Progenitor cell of endocrine pancreas (in vitro differentiated cells): ENCODE results near the gene SFXN3. TPM values are rescaled to one million over a fixed set of nuclear protein-coding genes. Genes with fewer than 3 reads are reported as not detected.

Source experiments
- DNase-seq: peaks from one replicate; pipeline ENCODE4 v3.0.0; 2021; ENCODE audit warnings: low spot score; ENCODE audit not compliant: unreplicated experiment
- H3K27ac Mint-ChIP-seq: 2 replicates; pipeline ENCODE4 v1.8.0; 2021; ENCODE audit warnings: mild to moderate bottlenecking, moderate library complexity, mixed read lengths
- H3K27me3 Mint-ChIP-seq: 2 replicates; pipeline ENCODE4 v1.8.0; 2021; ENCODE audit warnings: mixed read lengths
- H3K36me3 Mint-ChIP-seq: 2 replicates; pipeline ENCODE4 v1.8.0; 2022; ENCODE audit warnings: mixed read lengths; ENCODE audit not compliant: insufficient read depth
- H3K4me1 Mint-ChIP-seq: 2 replicates; pipeline ENCODE4 v1.8.0; 2021; ENCODE audit warnings: low read depth, mixed read lengths
- H3K4me3 Mint-ChIP-seq: 2 replicates; pipeline ENCODE4 v1.8.0; 2021; ENCODE audit warnings: low read depth, mild to moderate bottlenecking, moderate library complexity, mixed read lengths
- H3K9me3 Mint-ChIP-seq: 2 replicates; pipeline ENCODE4 v1.8.0; 2021; ENCODE audit warnings: low read depth, mixed read lengths
- total RNA-seq: library from RNA; stranded (reverse); gene quantifications from 2 replicates; pipeline ENCODE4 v1.2.1, GENCODE V29; 2021
- TF ChIP-seq, protein P1 (sequence below): fragments of 200-600 bp; sonication (generic); IDR thresholded peaks from one replicate; pipeline ENCODE4 v1.5.0; 2021; ENCODE audit warnings: antibody characterized with exemption, mild to moderate bottlenecking; ENCODE audit not compliant: unreplicated experiment

The SFXN3 gene
- total RNA-seq, 1 donor from 2014 or later = 6.1 TPM

DNA sequence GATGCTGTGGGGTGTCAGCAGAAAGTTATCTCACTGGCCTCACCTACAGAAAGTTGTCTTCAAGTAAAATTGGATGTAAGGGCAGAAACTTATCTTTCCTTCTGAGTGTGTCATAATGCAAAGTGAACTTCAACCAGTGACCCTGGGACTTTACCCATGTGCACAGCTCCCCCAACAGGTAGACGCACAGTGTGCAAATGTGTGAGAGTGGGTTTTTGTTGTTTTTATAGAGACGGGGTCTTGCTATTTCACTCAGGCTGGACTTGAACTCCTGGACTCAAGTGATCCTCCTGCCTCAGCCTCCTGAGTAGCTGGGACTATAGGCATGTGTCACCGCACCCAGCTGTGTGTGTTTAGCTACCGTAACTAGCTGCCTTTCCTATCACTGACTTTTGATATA lies 24.4 kb downstream of the SFXN3 start:
- Mint-ChIP-seq H3K9me3 (no peaks in the 10 kb centered on the region), H3K36me3 (no peaks in the 10 kb centered on the region), H3K27ac (no peak overlapping the region), H3K4me3 (no peak overlapping the region), H3K27me3 (peaks cover 30% of the 10 kb centered on the region), H3K4me1 (peaks cover 16% of the 10 kb centered on the region)
- TF ChIP-seq, protein P1, sequence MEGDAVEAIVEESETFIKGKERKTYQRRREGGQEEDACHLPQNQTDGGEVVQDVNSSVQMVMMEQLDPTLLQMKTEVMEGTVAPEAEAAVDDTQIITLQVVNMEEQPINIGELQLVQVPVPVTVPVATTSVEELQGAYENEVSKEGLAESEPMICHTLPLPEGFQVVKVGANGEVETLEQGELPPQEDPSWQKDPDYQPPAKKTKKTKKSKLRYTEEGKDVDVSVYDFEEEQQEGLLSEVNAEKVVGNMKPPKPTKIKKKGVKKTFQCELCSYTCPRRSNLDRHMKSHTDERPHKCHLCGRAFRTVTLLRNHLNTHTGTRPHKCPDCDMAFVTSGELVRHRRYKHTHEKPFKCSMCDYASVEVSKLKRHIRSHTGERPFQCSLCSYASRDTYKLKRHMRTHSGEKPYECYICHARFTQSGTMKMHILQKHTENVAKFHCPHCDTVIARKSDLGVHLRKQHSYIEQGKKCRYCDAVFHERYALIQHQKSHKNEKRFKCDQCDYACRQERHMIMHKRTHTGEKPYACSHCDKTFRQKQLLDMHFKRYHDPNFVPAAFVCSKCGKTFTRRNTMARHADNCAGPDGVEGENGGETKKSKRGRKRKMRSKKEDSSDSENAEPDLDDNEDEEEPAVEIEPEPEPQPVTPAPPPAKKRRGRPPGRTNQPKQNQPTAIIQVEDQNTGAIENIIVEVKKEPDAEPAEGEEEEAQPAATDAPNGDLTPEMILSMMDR = peak; percentile 29
- no peak for DNase-seq

DNA sequence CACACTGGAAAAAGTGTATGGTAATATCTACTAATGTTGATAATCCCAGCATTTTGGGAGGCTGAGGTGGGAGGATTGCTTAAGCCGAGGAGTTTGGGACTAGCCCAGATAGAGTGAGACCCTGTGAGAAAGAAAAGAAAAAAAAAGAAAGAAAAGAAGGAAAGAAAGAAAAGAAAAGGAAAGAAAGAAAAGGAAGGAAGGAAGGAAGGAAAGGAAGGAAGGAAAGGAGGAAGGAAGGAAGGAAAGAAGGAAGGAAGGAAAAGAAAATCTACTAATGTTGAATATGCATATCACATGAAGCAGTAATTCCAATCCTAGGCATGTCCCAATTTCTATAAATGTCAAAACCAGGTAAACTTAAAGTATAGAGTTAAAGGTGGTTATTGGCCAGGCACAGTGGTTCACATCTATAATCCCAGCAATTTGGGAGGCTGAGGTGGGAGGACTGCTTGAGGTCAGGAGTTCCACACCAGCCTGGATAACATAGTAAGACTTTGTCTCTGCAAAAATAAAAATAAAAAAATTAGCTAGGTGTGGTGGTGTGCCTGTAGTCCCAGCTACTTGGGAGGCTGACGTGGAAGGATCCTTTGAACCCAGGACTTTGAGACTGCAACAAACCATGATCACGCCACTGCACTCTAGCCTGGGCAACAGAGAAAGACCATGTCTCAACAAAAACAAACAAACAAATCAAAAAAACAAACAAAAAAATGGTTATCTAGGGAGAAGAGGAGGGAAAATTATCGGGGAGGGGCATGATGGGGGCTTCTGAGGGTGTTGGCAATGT lies 25.5 kb downstream of the SFXN3 start:
- no peak overlapping the region for H3K4me3 Mint-ChIP-seq
- TF ChIP-seq, protein P1 = no peak
- H3K27me3 Mint-ChIP-seq = peaks cover 19% of the 10 kb centered on the region
- DNase-seq = no peak
- peaks cover 9% of the 10 kb centered on the region for H3K4me1 Mint-ChIP-seq
- H3K27ac Mint-ChIP-seq = no peak overlapping the region
- no peaks in the 10 kb centered on the region for H3K36me3 Mint-ChIP-seq
- H3K9me3 Mint-ChIP-seq = no peaks in the 10 kb centered on the region

DNA sequence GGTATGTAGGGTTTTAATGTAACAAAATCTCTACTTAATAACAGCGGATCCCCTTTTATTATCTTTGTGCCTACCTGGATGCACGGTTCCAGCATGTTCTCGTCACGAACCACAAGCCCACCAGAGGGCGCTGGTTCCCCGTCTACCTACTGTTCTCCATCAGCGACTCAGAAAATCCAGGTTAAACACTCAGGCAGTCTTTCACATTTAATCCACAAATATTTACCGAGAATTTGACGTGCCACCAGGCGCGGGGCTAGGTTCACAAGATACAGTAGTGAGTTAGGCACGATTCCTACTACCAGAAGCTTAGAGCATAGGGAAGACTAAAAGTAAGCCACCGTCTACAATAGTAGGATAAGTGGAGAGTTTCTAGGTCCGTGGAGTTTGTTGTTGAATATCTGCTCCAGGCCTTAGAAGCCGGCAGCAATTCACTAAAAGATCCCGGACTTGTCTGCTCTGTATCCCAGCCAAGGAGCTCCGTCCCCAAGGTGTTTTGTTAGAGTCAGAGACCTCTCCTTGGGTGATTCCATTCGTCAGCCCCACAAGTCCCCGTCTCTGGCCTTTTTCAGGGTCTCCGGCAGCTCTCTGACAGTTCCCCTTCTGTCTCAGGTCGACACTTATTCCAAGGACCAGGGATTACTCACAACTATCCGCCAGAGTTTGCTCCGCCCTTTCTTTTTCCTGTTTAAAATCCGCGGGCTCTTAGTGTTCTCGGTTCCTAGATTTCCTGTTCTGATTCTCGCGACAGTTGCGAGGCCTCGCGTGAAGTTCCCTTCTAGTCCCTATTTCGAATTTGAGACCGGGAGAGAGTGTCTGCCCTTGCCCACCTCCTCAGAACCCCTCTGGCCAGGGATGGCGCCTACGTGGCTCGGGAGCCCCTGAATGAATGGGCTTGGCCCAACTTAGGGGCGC lies 29.3 kb downstream of the SFXN3 start:
- Mint-ChIP-seq H3K4me1 (peaks cover 14% of the 10 kb centered on the region), H3K27me3 (peaks cover 29% of the 10 kb centered on the region), H3K27ac (peak overlapping the region; percentile 97), H3K36me3 (no peaks in the 10 kb centered on the region), H3K9me3 (no peaks in the 10 kb centered on the region), H3K4me3 (peak overlapping the region; percentile 96)
- TF ChIP-seq, protein P1 = peak; percentile 91
- DNase-seq = peak; percentile 78

DNA sequence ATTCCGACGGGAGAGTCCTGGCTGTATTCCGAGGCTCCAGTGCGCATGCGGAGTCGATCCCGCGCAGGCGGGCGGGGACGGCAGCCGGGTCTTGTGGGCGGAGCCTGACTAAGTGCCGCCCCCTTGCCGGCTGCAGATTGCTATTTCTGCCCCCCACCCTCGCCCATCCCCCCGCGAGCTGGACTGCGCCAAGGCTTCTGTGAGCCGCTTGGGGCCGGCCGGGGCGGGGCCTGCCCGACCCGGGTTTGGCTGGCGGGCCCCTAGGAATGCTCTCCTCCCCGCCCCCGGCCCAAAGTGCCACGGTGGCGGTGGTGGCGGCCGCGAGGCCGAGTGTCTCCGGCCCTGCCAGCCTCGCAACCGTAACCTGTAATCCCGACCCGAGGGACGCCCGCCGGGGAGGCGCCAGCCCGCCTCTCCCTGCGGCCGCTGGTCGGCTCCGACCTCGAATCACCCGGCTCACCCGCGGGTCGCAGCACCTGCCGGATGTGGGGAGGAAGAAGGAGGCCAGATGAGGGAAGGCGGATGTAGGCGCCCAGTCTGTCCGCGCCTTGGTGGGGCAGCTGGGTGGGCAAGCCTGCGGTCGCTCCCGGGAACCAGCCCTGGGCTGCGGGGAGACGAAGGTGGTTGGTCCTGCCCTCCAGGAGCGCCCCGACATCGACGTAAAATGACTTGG lies 30.1 kb downstream of the SFXN3 start:
- Mint-ChIP-seq H3K27ac (peak overlapping the region; percentile 97), H3K4me3 (peak overlapping the region; percentile 96), H3K9me3 (no peaks in the 10 kb centered on the region), H3K4me1 (peaks cover 16% of the 10 kb centered on the region), H3K36me3 (no peaks in the 10 kb centered on the region), H3K27me3 (peaks cover 37% of the 10 kb centered on the region)
- TF ChIP-seq, protein P1 = no peak
- DNase-seq = peak; percentile 91

DNA sequence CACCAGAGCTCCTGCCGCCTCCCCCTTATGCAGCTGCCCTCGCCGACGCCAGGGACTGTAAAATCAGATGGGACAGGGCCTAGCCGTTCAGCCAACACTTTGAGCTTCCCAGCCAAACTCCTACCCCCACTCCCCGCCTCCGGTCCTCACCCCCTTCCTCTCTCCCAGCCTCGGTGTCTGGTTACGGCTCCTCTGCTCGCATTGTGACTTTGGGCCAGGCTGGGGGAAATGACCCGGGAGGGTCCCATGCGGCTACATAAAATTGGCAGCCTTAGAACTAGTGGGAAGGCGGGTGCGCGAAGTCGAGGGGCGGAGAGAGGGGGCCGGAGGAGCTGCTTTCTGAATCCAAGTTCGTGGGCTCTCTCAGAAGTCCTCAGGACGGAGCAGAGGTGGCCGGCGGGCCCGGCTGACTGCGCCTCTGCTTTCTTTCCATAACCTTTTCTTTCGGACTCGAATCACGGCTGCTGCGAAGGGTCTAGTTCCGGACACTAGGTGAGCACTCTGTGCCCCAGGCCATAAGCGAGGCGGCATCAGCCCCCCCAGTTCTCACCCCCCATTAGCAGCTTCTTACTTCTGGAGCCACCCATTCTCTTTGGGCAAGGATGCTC lies 30.7 kb downstream of the SFXN3 start, which contains the start of gene KAZALD1:
TSS of gene KAZALD1 (plus strand) at position 366 of the 608 bp plus-strand sequence. CDS start 604 bp downstream, outside the sequence.
- TF ChIP-seq, protein P1 = no peak
- H3K4me3 Mint-ChIP-seq = peak within 1 kb of the TSS; percentile 96
- peaks cover 16% of the 10 kb centered on the region for H3K4me1 Mint-ChIP-seq
- peaks cover 43% of the 10 kb centered on the region for H3K27me3 Mint-ChIP-seq
- H3K9me3 Mint-ChIP-seq = no peaks in the 10 kb centered on the region
- H3K36me3 Mint-ChIP-seq = no peaks in the 10 kb centered on the region
- DNase-seq = no peak
- peak within 1 kb of the TSS; percentile 97 for H3K27ac Mint-ChIP-seq
